Neuronal stem cell (in vitro differentiated cells): ENCODE results near the gene ZPBP.

Experiments used
- DNase-seq: peaks from one replicate; pipeline ENCODE4 v3.0.0-alpha.2; 2013; ENCODE audit warnings: low spot score
- H2AFZ ChIP-seq: one replicate; pipeline ENCODE4 v1.6.1; 2013; ENCODE audit warnings: mild to moderate bottlenecking, low read length, inconsistent platforms
- H2AK5ac ChIP-seq: 2 replicates; pipeline ENCODE4 v1.6.1; 2013; ENCODE audit warnings: low read depth, mild to moderate bottlenecking, inconsistent platforms, low read length, moderate library complexity, mixed read lengths
- H2BK120ac ChIP-seq: 2 replicates; pipeline ENCODE4 v1.6.1; 2013; ENCODE audit warnings: low read depth, mild to moderate bottlenecking, inconsistent platforms, low read length, moderate library complexity, mixed read lengths
- H2BK12ac ChIP-seq: one replicate; pipeline ENCODE4 v1.6.1; 2013; ENCODE audit warnings: low read length, inconsistent platforms
- H2BK15ac ChIP-seq: 2 replicates; pipeline ENCODE4 v1.6.1; 2013; ENCODE audit warnings: mild to moderate bottlenecking, low read length, inconsistent platforms, mixed read lengths
- H2BK5ac ChIP-seq: one replicate; pipeline ENCODE4 v1.6.1; 2013; ENCODE audit warnings: inconsistent platforms, mild to moderate bottlenecking, low read length, moderate library complexity
- H3K14ac ChIP-seq: one replicate; pipeline ENCODE4 v1.6.1; 2013; ENCODE audit warnings: low read length, inconsistent platforms
- H3K18ac ChIP-seq: 2 replicates; pipeline ENCODE4 v1.6.1; 2013; ENCODE audit warnings: low read length, inconsistent platforms
- H3K23ac ChIP-seq: 2 replicates; pipeline ENCODE4 v1.6.1; 2013; ENCODE audit warnings: low read depth, mild to moderate bottlenecking, mixed read lengths, low read length, inconsistent platforms; ENCODE audit not compliant: poor library complexity
- H3K27ac ChIP-seq: replicated peaks from 3 replicates; pipeline ENCODE4 v1.5.1; 2013; ENCODE audit warnings: low read length, inconsistent platforms
- H3K27me3 ChIP-seq, 3 experiments: 2 replicates each; pipeline ENCODE4 v1.6.1; 2013; ENCODE audit warnings: low read length in 3 of 3, mild to moderate bottlenecking in 2 of 3, inconsistent platforms in 1 of 3, low read depth in 1 of 3, mixed read lengths in 1 of 3, moderate library complexity in 1 of 3; ENCODE audit not compliant: control insufficient read depth in 3 of 3, insufficient read depth in 3 of 3
- H3K36me3 ChIP-seq, 2 donors: replicated peaks in 1 of 2; 2 replicates each; pipeline ENCODE4 v1.6.1; 2013; ENCODE audit warnings: low read length in 2 of 2; ENCODE audit not compliant: control insufficient read depth in 2 of 2, insufficient read depth in 2 of 2
- H3K4ac ChIP-seq: 2 replicates; pipeline ENCODE4 v1.6.1; 2013; ENCODE audit warnings: inconsistent platforms, mild to moderate bottlenecking, low read length, moderate library complexity
- H3K4me1 ChIP-seq, 2 donors: 1 replicate in 1 of 2; 2 replicates in 1 of 2; pipeline ENCODE4 v1.6.1; 2013; ENCODE audit warnings: low read length in 2 of 2, low read depth in 1 of 2; ENCODE audit not compliant: control insufficient read depth in 2 of 2, insufficient read depth in 1 of 2
- H3K4me2 ChIP-seq: one replicate; pipeline ENCODE4 v1.6.1; 2013; ENCODE audit warnings: mild to moderate bottlenecking, low read length, inconsistent platforms; ENCODE audit not compliant: insufficient read depth, poor library complexity, severe bottlenecking
- H3K4me3 ChIP-seq, 2 donors: 2 replicates each; pipeline ENCODE4 v1.5.1; 2013; ENCODE audit warnings: low read length in 2 of 2, mild to moderate bottlenecking in 2 of 2, inconsistent platforms in 1 of 2, moderate library complexity in 1 of 2
- H3K79me1 ChIP-seq: one replicate; pipeline ENCODE4 v1.6.1; 2013; ENCODE audit warnings: low read depth, mild to moderate bottlenecking, inconsistent platforms, low read length, moderate library complexity
- H3K9ac ChIP-seq: one replicate; pipeline ENCODE4 v1.6.1; 2013; ENCODE audit warnings: mild to moderate bottlenecking, low read depth, low read length, inconsistent platforms; ENCODE audit not compliant: poor library complexity
- H3K9me3 ChIP-seq, 2 donors: replicated peaks in 1 of 2; 2 replicates each; pipeline versions ENCODE3 to v1.6.1; 2013; ENCODE audit warnings: low read length in 2 of 2, mild to moderate bottlenecking in 2 of 2, inconsistent platforms in 1 of 2, low read depth in 1 of 2, mixed read lengths in 1 of 2, moderate library complexity in 1 of 2; ENCODE audit not compliant: control insufficient read depth in 2 of 2, insufficient read depth in 1 of 2
- H4K8ac ChIP-seq: one replicate; pipeline ENCODE4 v1.6.1; 2013; ENCODE audit warnings: low read depth, mild to moderate bottlenecking, inconsistent platforms, low read length, moderate library complexity
- H4K91ac ChIP-seq: one replicate; pipeline ENCODE4 v1.6.1; 2013; ENCODE audit warnings: low read length, low read depth, mild to moderate bottlenecking, inconsistent platforms; ENCODE audit not compliant: poor library complexity
- WGBS, 2 donors: extraction: QIAGEN DNeasy Blood & Tissue Kit; methylation state at CpG; one replicate each; pipeline ENCODE4 v1.1.7; 2013; ENCODE audit warnings: missing lambda C conversion rate in 2 of 2, mixed read lengths in 1 of 2; ENCODE audit not compliant: insufficient read length in 2 of 2, insufficient replicate concordance in 1 of 2; ENCODE audit errors: extremely low coverage in 2 of 2; 5-methylcytosine and 5-hydroxymethylcytosine counted together

ZPBP gene

GRCh38 chr7:50119815-50120637 is 27.0 kb upstream of the ZPBP start:
- Histone ChIP-seq H2BK12ac (no peak overlapping the region), H2AFZ (no peak overlapping the region), H3K36me3 (no peaks in the 10 kb centered on the region), H3K27me3 (no peaks in the 10 kb centered on the region), H3K23ac (no peak overlapping the region), H3K4me2 (no peak overlapping the region), H4K91ac (no peak overlapping the region), H3K27ac (no peak overlapping the region), H3K4me1 (no peaks in the 10 kb centered on the region), H4K8ac (no peak overlapping the region), H2BK120ac (no peak overlapping the region), H2BK15ac (no peak overlapping the region), H3K18ac (no peak overlapping the region), H3K4me3 (no peak overlapping the region), H3K9me3 (no peaks in the 10 kb centered on the region), H2BK5ac (no peak overlapping the region), H3K9ac (no peak overlapping the region), H3K4ac (no peak overlapping the region), H3K14ac (no peak overlapping the region), H3K79me1 (no peaks in the 10 kb centered on the region), H2AK5ac (no peak overlapping the region)
- DNase-seq: peak; percentile 2
- no CpG with 5 or more reads among the region's 9 CpGs for WGBS, 2 donors

- H3K4me1 ChIP-seq: no peaks in the 10 kb centered on the region
- no CpG with 5 or more reads among the region's 2 CpGs for WGBS, 2 donors
- H3K9me3 ChIP-seq: peaks cover 0 to 3% of the 10 kb centered on the region in 2 donors
These were observed 19.2 kb upstream of the ZPBP start for GRCh38 chr7:50112250-50112649.

DNA sequence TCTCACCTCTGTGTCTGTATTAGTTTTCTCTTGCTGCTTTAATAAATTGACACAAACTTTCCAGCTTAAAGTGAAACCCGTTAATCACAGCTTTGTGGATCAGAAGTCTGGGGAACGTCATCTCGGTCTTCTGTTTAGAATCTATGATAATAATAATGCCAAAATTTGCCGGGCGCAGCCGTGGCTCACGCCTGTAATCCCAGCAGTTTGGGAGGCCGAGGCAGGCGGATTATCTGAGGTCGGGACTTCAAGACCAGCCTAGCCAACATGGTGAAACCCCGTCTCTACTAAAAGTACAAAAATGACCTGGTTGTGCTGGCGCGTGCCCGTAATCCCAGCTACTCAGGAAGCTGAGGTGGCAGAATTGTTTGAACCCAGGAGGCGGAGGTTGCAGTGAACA is 8.8 kb upstream of the ZPBP start:
- Histone ChIP-seq H3K23ac (no peak overlapping the region), H3K36me3 (no peaks in the 10 kb centered on the region), H2BK12ac (no peak overlapping the region), H3K4ac (no peak overlapping the region), H3K9me3 (no peaks in the 10 kb centered on the region), H3K79me1 (no peaks in the 10 kb centered on the region), H3K14ac (no peak overlapping the region), H2AFZ (no peak overlapping the region), H3K18ac (no peak overlapping the region), H3K4me3 (no peak overlapping the region), H4K91ac (no peak overlapping the region), H3K27ac (no peak overlapping the region), H2BK120ac (no peak overlapping the region), H3K27me3 (no peaks in the 10 kb centered on the region), H2BK5ac (no peak overlapping the region), H3K9ac (no peak overlapping the region), H3K4me1 (no peaks in the 10 kb centered on the region), H2BK15ac (no peak overlapping the region), H2AK5ac (no peak overlapping the region), H4K8ac (no peak overlapping the region), H3K4me2 (no peak overlapping the region)
- DNase-seq: no peak
- WGBS, 2 donors: no CpG with 5 or more reads among the region's 15 CpGs

More at GRCh38 chr7:50112250-50112649, 19.2 kb upstream of the ZPBP start:
- no peak overlapping the region for H3K27ac ChIP-seq
- no peak overlapping the region for H2BK12ac ChIP-seq
- no peak overlapping the region for H3K18ac ChIP-seq
- no peak overlapping the region for H3K23ac ChIP-seq
- H2AFZ ChIP-seq: no peak overlapping the region
- no peak overlapping the region for H4K91ac ChIP-seq
- no peak overlapping the region for H2BK15ac ChIP-seq
- H2AK5ac ChIP-seq: no peak overlapping the region
- no peak overlapping the region for H3K4me2 ChIP-seq
- no peaks in the 10 kb centered on the region for H3K36me3 ChIP-seq
- no peak overlapping the region for H3K4ac ChIP-seq
- H3K4me3 ChIP-seq: no peak overlapping the region
- no peak overlapping the region for H3K9ac ChIP-seq
- H3K14ac ChIP-seq: no peak overlapping the region
- no peaks in the 10 kb centered on the region for H3K79me1 ChIP-seq
- no peaks in the 10 kb centered on the region for H3K27me3 ChIP-seq
- no peak overlapping the region for H2BK120ac ChIP-seq
- H4K8ac ChIP-seq: no peak overlapping the region
- DNase-seq: no peak
- no peak overlapping the region for H2BK5ac ChIP-seq

- H3K23ac ChIP-seq: no peak overlapping the region
- no peak overlapping the region for H3K4me2 ChIP-seq
- no peak overlapping the region for H3K18ac ChIP-seq
- no peak overlapping the region for H4K91ac ChIP-seq
- DNase-seq: no peak
- H3K36me3 ChIP-seq: no peaks in the 10 kb centered on the region
- H2AK5ac ChIP-seq: no peak overlapping the region
- no peak overlapping the region for H3K4me3 ChIP-seq
- no peak overlapping the region for H2BK12ac ChIP-seq
- H2BK15ac ChIP-seq: no peak overlapping the region
- no peak overlapping the region for H3K9ac ChIP-seq
- no peak overlapping the region for H3K4ac ChIP-seq
- no peaks in the 10 kb centered on the region for H3K4me1 ChIP-seq
- no peak overlapping the region for H2AFZ ChIP-seq
- no peak overlapping the region for H2BK5ac ChIP-seq
- no peaks in the 10 kb centered on the region for H3K79me1 ChIP-seq
- H3K9me3 ChIP-seq: no peaks in the 10 kb centered on the region
- no peaks in the 10 kb centered on the region for H3K27me3 ChIP-seq
- no CpG with 5 or more reads among the region's 1 CpG for WGBS, 2 donors
- no peak overlapping the region for H2BK120ac ChIP-seq
- no peak overlapping the region for H4K8ac ChIP-seq
- H3K27ac ChIP-seq: no peak overlapping the region
- H3K14ac ChIP-seq: no peak overlapping the region
These were observed 2.6 kb upstream of the ZPBP start for GRCh38 chr7:50095634-50096033.
